ENCODE data around the gene ZNF333.

GRCh38 chr19:14669940-14670339, 19.9 kb upstream of the ZNF333 start:
- TF ChIP-seq CTCF (IDR thresholded peaks at IDR 0.05), result no peak
- TF ChIP-seq POLR2A (IDR thresholded peaks at IDR 0.05), result no peak
